Nephron (organoid): Measurements from ENCODE around the gene PIK3IP1.

ENCODE experiments used
- H3K27ac Mint-ChIP-seq, 3 experiments: 2 replicates each; pipeline ENCODE4 v1.8.0; 2020; ENCODE audit warnings: mixed read lengths in 3 of 3, mild to moderate bottlenecking in 2 of 3, moderate library complexity in 1 of 3
- H3K27me3 Mint-ChIP-seq: 2 replicates; pipeline ENCODE4 v1.8.0; 2021; ENCODE audit warnings: low read depth, mild to moderate bottlenecking, moderate library complexity, mixed read lengths
- H3K36me3 Mint-ChIP-seq: 2 replicates; pipeline ENCODE4 v1.8.0; 2020; ENCODE audit warnings: low read depth, mixed read lengths
- H3K4me1 Mint-ChIP-seq: 2 replicates; pipeline ENCODE4 v1.8.0; 2020; ENCODE audit warnings: mixed read lengths
- H3K4me3 Mint-ChIP-seq, 3 experiments: 2 replicates each; pipeline ENCODE4 v1.8.0; 2020; ENCODE audit warnings: mild to moderate bottlenecking in 3 of 3, mixed read lengths in 3 of 3, moderate library complexity in 2 of 3
- H3K9me3 Mint-ChIP-seq: 2 replicates; pipeline ENCODE4 v1.8.0; 2020; ENCODE audit warnings: mixed read lengths
- TF ChIP-seq, protein P1 (sequence below), 3 experiments: fragments of 200-600 bp; sonication (generic); IDR thresholded peaks; one replicate each; pipeline ENCODE4 v1.5.0; 2021; ENCODE audit warnings: antibody characterized with exemption in 3 of 3; ENCODE audit not compliant: unreplicated experiment in 3 of 3

The PIK3IP1 gene

GRCh38 chr22:31302006-31302405 is 9.7 kb upstream of the PIK3IP1 start:
- Mint-ChIP-seq H3K4me1 (no peaks in the 10 kb centered on the region), H3K27ac (no peak overlapping the region)

DNA sequence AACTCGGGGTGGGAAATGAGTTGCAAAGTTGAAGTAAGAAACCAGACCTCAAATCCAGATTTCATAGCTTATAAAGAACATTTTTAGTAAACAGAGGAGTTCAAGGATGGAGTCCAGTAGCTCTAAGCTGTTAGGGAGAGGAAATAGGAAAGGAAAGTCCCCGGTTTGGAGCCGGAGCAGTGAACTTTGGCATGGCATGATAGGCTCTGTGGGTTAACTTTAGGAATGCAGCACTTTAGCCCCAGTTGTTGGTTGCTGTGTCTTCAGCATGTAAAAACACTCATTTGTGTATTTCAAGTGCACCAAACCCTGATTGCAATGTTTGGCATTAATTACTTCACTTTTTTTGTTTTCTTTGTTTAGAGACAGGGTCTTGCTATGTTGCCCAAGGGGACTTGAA is 8.6 kb upstream of the PIK3IP1 start:
- H3K27me3 Mint-ChIP-seq: peaks cover 5% of the 10 kb centered on the region
- H3K36me3 Mint-ChIP-seq: no peaks in the 10 kb centered on the region
- no peak overlapping the region for H3K27ac Mint-ChIP-seq
- no peaks in the 10 kb centered on the region for H3K9me3 Mint-ChIP-seq
- TF ChIP-seq, protein P1, sequence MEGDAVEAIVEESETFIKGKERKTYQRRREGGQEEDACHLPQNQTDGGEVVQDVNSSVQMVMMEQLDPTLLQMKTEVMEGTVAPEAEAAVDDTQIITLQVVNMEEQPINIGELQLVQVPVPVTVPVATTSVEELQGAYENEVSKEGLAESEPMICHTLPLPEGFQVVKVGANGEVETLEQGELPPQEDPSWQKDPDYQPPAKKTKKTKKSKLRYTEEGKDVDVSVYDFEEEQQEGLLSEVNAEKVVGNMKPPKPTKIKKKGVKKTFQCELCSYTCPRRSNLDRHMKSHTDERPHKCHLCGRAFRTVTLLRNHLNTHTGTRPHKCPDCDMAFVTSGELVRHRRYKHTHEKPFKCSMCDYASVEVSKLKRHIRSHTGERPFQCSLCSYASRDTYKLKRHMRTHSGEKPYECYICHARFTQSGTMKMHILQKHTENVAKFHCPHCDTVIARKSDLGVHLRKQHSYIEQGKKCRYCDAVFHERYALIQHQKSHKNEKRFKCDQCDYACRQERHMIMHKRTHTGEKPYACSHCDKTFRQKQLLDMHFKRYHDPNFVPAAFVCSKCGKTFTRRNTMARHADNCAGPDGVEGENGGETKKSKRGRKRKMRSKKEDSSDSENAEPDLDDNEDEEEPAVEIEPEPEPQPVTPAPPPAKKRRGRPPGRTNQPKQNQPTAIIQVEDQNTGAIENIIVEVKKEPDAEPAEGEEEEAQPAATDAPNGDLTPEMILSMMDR (IDR thresholded peaks at IDR 0.05; ENCODE audit: unreplicated experiment in 3 of 3): no peak
- H3K4me1 Mint-ChIP-seq: peaks cover 3% of the 10 kb centered on the region
- no peak overlapping the region for H3K4me3 Mint-ChIP-seq

More at GRCh38 chr22:31302006-31302405, 9.7 kb upstream of the PIK3IP1 start:
- no peaks in the 10 kb centered on the region for H3K9me3 Mint-ChIP-seq
- H3K27me3 Mint-ChIP-seq: peaks cover 5% of the 10 kb centered on the region
- H3K4me3 Mint-ChIP-seq: no peak overlapping the region
- TF ChIP-seq, protein P1 (IDR thresholded peaks at IDR 0.05; ENCODE audit: unreplicated experiment in 3 of 3): no peak
- no peaks in the 10 kb centered on the region for H3K36me3 Mint-ChIP-seq

GRCh38 chr22:31295831-31296657 is 3.8 kb upstream of the PIK3IP1 start:
- H3K9me3 Mint-ChIP-seq: no peaks in the 10 kb centered on the region
- TF ChIP-seq, protein P1 (IDR thresholded peaks at IDR 0.05; ENCODE audit: unreplicated experiment in 3 of 3): no peak
- H3K27ac Mint-ChIP-seq: no peak overlapping the region
- peaks cover 24% of the 10 kb centered on the region for H3K4me1 Mint-ChIP-seq
- H3K36me3 Mint-ChIP-seq: no peaks in the 10 kb centered on the region
- H3K4me3 Mint-ChIP-seq: no peak overlapping the region
- H3K27me3 Mint-ChIP-seq: peaks cover 10% of the 10 kb centered on the region

DNA sequence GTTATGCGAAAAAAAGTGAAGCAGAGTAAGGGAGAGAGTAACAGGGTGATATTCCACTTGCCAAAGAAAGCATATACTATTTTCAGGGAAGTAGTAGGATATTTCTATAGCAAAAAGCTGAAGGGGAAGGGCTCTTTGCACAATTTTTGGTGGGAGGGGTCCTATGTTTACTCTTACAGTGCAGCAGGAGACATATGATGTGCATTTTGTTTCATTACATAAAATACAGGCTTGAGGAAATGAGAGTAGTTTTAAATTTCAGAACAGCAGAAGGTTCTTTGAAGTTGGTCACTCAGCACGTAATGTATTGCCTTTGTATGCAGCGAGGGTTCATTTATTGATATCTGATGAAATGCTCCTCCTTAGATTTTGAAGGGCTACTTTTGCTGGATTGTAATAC is 3.1 kb upstream of the PIK3IP1 start:
- H3K4me1 Mint-ChIP-seq: peaks cover 27% of the 10 kb centered on the region
- no peak overlapping the region for H3K27ac Mint-ChIP-seq
- TF ChIP-seq, protein P1 (IDR thresholded peaks at IDR 0.05; ENCODE audit: unreplicated experiment in 3 of 3): no peak
- H3K9me3 Mint-ChIP-seq: no peaks in the 10 kb centered on the region
- H3K4me3 Mint-ChIP-seq: no peak overlapping the region
- peaks cover 10% of the 10 kb centered on the region for H3K27me3 Mint-ChIP-seq
- H3K36me3 Mint-ChIP-seq: no peaks in the 10 kb centered on the region

DNA sequence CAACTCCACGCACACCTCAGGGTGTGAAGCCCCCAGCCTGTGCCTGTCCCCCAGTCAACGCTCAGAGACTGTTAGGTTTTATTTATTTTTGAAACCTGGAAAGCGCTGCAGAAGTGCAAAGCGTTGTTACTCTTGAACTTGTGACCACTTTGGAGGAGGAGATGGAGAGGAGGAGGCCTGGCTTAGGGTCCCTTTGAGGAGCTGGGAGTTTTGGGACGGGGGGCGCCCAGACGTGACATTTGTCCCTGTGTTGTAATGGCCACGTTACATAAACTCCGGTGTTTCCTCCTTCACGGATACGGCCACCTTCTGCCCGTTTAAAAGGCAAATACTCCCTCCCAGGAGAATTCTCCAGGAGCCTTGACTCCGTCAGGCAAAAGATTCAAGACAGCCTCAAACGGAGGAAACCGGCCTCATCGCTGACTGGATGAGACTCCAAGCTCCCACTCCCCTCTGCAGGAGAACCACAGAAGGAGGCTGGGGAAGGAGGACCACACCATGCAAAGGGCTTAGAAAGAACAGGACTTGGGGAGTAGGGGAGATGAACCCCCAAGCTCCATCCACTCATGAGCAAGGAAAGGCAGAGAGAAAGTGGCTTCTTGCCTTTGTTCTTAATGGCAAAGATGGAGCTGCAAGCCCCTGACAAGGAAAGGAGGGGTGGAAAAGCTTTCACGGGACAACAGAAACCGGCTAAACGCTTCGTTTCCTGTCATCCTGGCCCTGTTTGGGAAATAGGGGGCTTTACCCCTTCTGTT is 630 bp downstream of the PIK3IP1 start:
- Mint-ChIP-seq H3K9me3 (no peaks in the 10 kb centered on the region), H3K4me3 (peak overlapping the region; percentile 90 to 91 (median 90)), H3K36me3 (no peaks in the 10 kb centered on the region), H3K4me1 (peaks cover 28% of the 10 kb centered on the region), H3K27ac (peak overlapping the region; percentile 37 to 72 (median 71)), H3K27me3 (peaks cover 12% of the 10 kb centered on the region)
- TF ChIP-seq, protein P1 (IDR thresholded peaks at IDR 0.05; ENCODE audit: unreplicated experiment in 3 of 3): no peak
